Measurements from ENCODE around the gene PDE3A. TPM values are rescaled to one million over a fixed set of nuclear protein-coding genes. Genes with fewer than 3 reads are reported as not detected.

The PDE3A gene
- total RNA-seq, 1 donor, result 16.2 TPM

DNA sequence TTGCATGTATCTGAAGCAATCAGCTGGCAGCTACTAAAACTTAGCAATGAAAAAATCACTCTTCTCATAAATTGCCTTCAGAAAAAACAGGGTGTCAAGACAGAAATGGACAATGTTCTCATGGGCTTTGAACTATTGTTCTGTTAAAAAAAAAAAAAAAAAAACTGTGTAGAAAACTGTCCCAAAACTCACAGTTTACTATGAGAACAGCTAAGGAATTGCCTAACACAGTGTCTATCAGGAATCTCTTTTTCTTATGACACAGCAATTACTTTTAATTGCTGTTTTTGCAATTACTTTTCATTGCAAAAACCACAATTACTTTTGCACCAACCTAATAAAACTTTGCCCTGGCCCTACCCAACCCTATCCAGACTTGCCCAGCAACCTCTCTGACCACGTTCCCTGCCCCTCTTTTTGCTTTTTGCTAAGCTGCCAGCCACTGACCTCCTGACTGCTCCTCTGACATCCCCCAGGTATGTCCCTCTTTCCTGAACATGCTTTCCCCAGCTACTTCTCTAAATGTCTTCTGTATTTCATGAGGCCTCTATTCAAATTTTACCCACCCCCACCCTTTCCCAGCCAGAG lies 258.8 kb downstream of the PDE3A start:
- H3K4me3 ChIP-seq (ENCODE audit: low read depth, low read length), result no peak overlapping the region
- no peak for DNase-seq (ENCODE audit: low read depth)
- TF ChIP-seq CTCF (IDR thresholded peaks at IDR 0.05; ENCODE audit: insufficient read depth, low read length), result no peak

DNA sequence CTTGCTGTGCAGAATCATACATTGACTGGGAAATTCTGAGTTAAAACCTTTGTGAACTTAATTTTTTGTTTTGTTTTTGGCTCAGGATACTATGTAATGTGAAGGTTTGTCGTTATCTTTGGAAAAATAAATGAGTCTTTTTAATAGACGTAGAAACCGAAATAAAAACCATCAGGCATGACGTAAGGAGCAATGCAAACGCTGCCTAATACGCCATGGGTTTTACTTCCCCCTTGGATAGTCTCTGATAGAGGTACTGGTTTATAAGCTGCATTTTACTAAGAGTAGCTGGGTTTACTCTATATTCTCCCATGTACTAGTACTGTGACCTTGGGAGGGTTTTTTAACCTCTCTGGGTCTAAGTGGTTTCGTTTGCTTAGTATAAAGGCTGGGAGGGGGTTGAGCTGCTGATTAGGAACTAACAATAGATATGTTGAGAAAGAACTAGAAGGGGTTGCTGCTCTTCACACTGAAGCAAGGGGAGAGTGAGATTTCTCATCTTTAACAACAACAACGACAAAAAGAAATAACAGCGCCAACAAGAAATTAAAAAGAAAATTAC lies 260.0 kb downstream of the PDE3A start:
- no peak for DNase-seq (ENCODE audit: low read depth)
- no peak overlapping the region for H3K4me3 ChIP-seq (ENCODE audit: low read depth, low read length)
- no peak for TF ChIP-seq CTCF (IDR thresholded peaks at IDR 0.05; ENCODE audit: insufficient read depth, low read length)

GRCh38 chr12:20628999-20629398 lies 260.7 kb downstream of the PDE3A start:
- H3K4me3 ChIP-seq (ENCODE audit: low read depth, low read length), result no peak overlapping the region
- TF ChIP-seq CTCF (IDR thresholded peaks at IDR 0.05; ENCODE audit: insufficient read depth, low read length), result no peak
- DNase-seq (ENCODE audit: low read depth), result no peak

- H3K4me3 ChIP-seq (ENCODE audit: low read depth, low read length), result no peak overlapping the region
- peak; percentile 60 for DNase-seq (ENCODE audit: low read depth)
- no peak for TF ChIP-seq CTCF (IDR thresholded peaks at IDR 0.05; ENCODE audit: insufficient read depth, low read length)
Measured at GRCh38 chr12:20629414-20630156, 261.2 kb downstream of the PDE3A start.

DNA sequence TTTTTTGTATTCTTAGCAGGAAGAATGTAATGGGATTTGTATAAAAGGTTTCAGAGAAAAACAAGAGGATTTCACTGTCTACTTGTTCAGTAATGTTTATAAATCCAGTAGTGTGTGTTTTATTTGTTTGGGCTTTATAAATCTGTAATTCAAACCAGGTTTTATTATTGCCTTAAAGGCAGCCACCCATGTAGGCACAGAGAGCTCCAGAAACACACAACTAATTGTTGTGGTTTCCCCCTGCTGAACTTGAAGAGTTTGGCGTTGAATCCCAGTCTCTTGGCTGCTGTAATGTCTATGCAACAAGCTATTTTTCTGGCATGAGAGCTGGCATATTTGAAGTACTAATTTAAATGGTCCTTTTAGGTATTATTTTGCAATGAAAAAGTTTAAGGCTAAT lies 263.4 kb downstream of the PDE3A start:
- H3K4me3 ChIP-seq (ENCODE audit: low read depth, low read length), result no peak overlapping the region
- peak; percentile 88 for DNase-seq (ENCODE audit: low read depth)
- TF ChIP-seq CTCF (IDR thresholded peaks at IDR 0.05; ENCODE audit: insufficient read depth, low read length), result no peak

- no peak for TF ChIP-seq CTCF (IDR thresholded peaks at IDR 0.05; ENCODE audit: insufficient read depth, low read length)
- no peak overlapping the region for H3K4me3 ChIP-seq (ENCODE audit: low read depth, low read length)
- no peak for DNase-seq (ENCODE audit: low read depth)
Measured at GRCh38 chr12:20641106-20641505, 272.8 kb downstream of the PDE3A start.

Measured in fibroblast of the aortic adventitia (primary cell).